ENCODE data around the gene ASCC1.

Gene ASCC1

GRCh38 chr10:72080042-72080975, 135.8 kb downstream of the ASCC1 start:
- no peak for DNase-seq

GRCh38 chr10:72079356-72079755, 136.7 kb downstream of the ASCC1 start:
- peak; percentile 82 for DNase-seq

GRCh38 chr10:72077275-72077990, 138.6 kb downstream of the ASCC1 start:
- DNase-seq, result no peak

- DNase-seq, result no peak
These were observed 139.3 kb downstream of the ASCC1 start for GRCh38 chr10:72076756-72077155.

- DNase-seq, result no peak
These were observed 140.5 kb downstream of the ASCC1 start for GRCh38 chr10:72075376-72076115.

- DNase-seq, result no peak
These were observed 141.3 kb downstream of the ASCC1 start for GRCh38 chr10:72074574-72075375.

- no peak for DNase-seq
These were observed 142.1 kb downstream of the ASCC1 start for GRCh38 chr10:72073708-72074573.

- no peak for DNase-seq
These were observed 143.4 kb downstream of the ASCC1 start for GRCh38 chr10:72072639-72073038.

- no peak for DNase-seq
These were observed 144.0 kb downstream of the ASCC1 start for GRCh38 chr10:72072046-72072445.

- no peak for DNase-seq
These were observed 146.1 kb downstream of the ASCC1 start for GRCh38 chr10:72069751-72070526.

GRCh38 chr10:72068901-72069446, 147.1 kb downstream of the ASCC1 start:
- no peak for DNase-seq

GRCh38 chr10:72068126-72068765, 147.8 kb downstream of the ASCC1 start:
- DNase-seq, result no peak

- DNase-seq, result no peak
These were observed 148.5 kb downstream of the ASCC1 start for GRCh38 chr10:72067463-72068125.

- DNase-seq, result no peak
These were observed 149.5 kb downstream of the ASCC1 start for GRCh38 chr10:72066318-72067284.

- no peak for DNase-seq
These were observed 150.5 kb downstream of the ASCC1 start for GRCh38 chr10:72065439-72066025.

GRCh38 chr10:72063703-72064391, 152.2 kb downstream of the ASCC1 start:
- DNase-seq, result no peak
